Colonic mucosa (tissue), 4 donors: ENCODE measurements around the gene GET3. TPM values are rescaled to one million over a fixed set of nuclear protein-coding genes. Genes with fewer than 3 reads are reported as not detected.

Experiments
- DNase-seq: peaks from one replicate; pipeline ENCODE4 v3.0.0-alpha.2; 2020
- H3K27ac ChIP-seq: fragments of 200-600 bp; one replicate; pipeline ENCODE4 v1.8.0; 2021
- H3K27me3 ChIP-seq: fragments of 200-600 bp; one replicate; pipeline ENCODE4 v1.8.0; 2021
- H3K36me3 ChIP-seq: fragments of 200-600 bp; one replicate; pipeline ENCODE4 v1.8.0; 2021
- H3K4me1 ChIP-seq: fragments of 200-600 bp; one replicate; pipeline ENCODE4 v1.8.0; 2021; ENCODE audit warnings: mild to moderate bottlenecking
- H3K4me3 ChIP-seq: fragments of 200-600 bp; one replicate; pipeline ENCODE4 v1.8.0; 2021
- H3K9ac ChIP-seq, 2 donors: one replicate each; pipeline ENCODE4 v1.7.0; 2013; ENCODE audit warnings: control low read depth in 2 of 2, low read depth in 2 of 2, low read length in 2 of 2
- H3K9me3 ChIP-seq: fragments of 200-600 bp; one replicate; pipeline ENCODE4 v1.8.0; 2021
- intact Hi-C: fragments of 100-400 bp; cut with DNase I; formaldehyde crosslinking; loops from one replicate; pipeline ENCODE4 v1.14.1; 2022
- total RNA-seq, 2 donors: library from RNA; stranded (reverse); fragmentation: NEBNext Ultra II Directional in 1 of 2; extraction: Animal tissue kit (Norgen Biotek cat#: 25700) in 1 of 2; gene quantifications; one replicate each; pipeline ENCODE4 v1.2.1, GENCODE V29; 2021
- TF ChIP-seq, protein P1 (sequence below): fragments of 200-600 bp; IDR thresholded peaks from one replicate; pipeline ENCODE4 v1.8.0; 2022; ENCODE audit warnings: antibody characterized with exemption, mild to moderate bottlenecking
- donor health status: healthy.
- donor health status: DM: no; HTN: no; CAD: no.
- donor health status: DM: no; HTN: no; CAD: no.

The GET3 gene
- total RNA-seq, 2 donors from 2014 or later = 53.6 to 77.2 TPM

- no peak for DNase-seq
- Histone ChIP-seq H3K9ac (peak overlapping the region in 1 of 2 donors; percentile 41), H3K27me3 (no peaks in the 10 kb centered on the region), H3K9me3 (no peaks in the 10 kb centered on the region), H3K36me3 (no peaks in the 10 kb centered on the region), H3K4me1 (peaks cover 35% of the 10 kb centered on the region), H3K27ac (peak overlapping the region; percentile 100), H3K4me3 (no peak overlapping the region)
- intact Hi-C loops = no loop called here
- TF ChIP-seq, protein P1, sequence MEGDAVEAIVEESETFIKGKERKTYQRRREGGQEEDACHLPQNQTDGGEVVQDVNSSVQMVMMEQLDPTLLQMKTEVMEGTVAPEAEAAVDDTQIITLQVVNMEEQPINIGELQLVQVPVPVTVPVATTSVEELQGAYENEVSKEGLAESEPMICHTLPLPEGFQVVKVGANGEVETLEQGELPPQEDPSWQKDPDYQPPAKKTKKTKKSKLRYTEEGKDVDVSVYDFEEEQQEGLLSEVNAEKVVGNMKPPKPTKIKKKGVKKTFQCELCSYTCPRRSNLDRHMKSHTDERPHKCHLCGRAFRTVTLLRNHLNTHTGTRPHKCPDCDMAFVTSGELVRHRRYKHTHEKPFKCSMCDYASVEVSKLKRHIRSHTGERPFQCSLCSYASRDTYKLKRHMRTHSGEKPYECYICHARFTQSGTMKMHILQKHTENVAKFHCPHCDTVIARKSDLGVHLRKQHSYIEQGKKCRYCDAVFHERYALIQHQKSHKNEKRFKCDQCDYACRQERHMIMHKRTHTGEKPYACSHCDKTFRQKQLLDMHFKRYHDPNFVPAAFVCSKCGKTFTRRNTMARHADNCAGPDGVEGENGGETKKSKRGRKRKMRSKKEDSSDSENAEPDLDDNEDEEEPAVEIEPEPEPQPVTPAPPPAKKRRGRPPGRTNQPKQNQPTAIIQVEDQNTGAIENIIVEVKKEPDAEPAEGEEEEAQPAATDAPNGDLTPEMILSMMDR = no peak
Measured at GRCh38 chr19:12784394-12784870, 47.1 kb downstream of the GET3 start.

- Histone ChIP-seq H3K4me1 (peaks cover 35% of the 10 kb centered on the region), H3K9ac (peak overlapping the region in 1 of 2 donors; percentile 41), H3K9me3 (no peaks in the 10 kb centered on the region), H3K27ac (peak overlapping the region; percentile 100), H3K4me3 (no peak overlapping the region), H3K36me3 (no peaks in the 10 kb centered on the region), H3K27me3 (no peaks in the 10 kb centered on the region)
- TF ChIP-seq, protein P1 = no peak
- DNase-seq = no peak
- intact Hi-C loops = no loop called here
Measured at GRCh38 chr19:12784871-12785430, 47.7 kb downstream of the GET3 start.

- Histone ChIP-seq H3K9me3 (no peaks in the 10 kb centered on the region), H3K36me3 (no peaks in the 10 kb centered on the region), H3K4me1 (peaks cover 35% of the 10 kb centered on the region), H3K27me3 (no peaks in the 10 kb centered on the region), H3K4me3 (no peak overlapping the region), H3K9ac (peak overlapping the region; percentile 41 to 58), H3K27ac (peak overlapping the region; percentile 100)
- DNase-seq = peak; percentile 53
- intact Hi-C loops = no loop called here
- TF ChIP-seq, protein P1 = no peak
Measured at GRCh38 chr19:12785431-12786031, 48.2 kb downstream of the GET3 start.

DNA sequence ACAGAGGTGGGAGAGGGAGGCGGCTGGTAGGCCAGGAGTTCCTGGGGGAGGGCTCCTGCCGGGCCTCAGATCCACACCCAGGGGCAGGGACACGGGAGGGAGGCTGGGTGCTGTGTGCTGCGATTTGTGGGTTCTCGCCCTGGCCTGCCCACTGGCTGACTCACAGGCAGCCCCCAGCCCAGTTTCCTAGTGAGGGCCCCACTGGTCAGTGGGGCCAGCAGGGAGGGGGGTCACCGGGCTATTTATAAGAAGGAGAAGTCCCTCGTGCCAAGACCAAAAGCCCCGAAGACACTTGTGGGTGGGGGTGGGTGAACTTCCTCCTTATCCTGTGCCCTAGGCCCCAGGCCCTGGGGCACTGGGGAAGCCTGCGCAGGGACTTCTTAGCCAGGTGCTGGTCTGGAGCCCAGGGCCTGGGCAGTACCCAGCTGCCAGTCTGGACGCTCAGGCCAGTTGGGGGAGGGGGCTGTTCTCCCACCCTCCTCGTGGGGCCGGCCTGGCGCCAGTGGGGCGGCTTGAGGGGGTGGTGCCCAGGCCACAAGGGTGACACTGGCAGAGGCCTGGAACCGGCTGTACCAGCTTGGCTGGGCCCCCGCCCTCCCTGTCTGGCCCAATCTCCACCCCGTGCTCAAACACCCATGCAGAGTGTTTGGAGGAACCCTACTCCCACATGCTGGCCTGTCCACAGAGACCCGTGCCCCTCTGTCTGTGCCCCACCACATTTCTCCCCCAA, 49.0 kb downstream of the GET3 start:
- DNase-seq = peak; percentile 88
- intact Hi-C loops = no loop called here
- H3K4me1 ChIP-seq = peaks cover 35% of the 10 kb centered on the region
- no peaks in the 10 kb centered on the region for H3K27me3 ChIP-seq
- H3K9ac ChIP-seq = peak overlapping the region; percentile 41 to 58
- H3K27ac ChIP-seq = peak overlapping the region; percentile 100
- no peaks in the 10 kb centered on the region for H3K36me3 ChIP-seq
- H3K9me3 ChIP-seq = no peaks in the 10 kb centered on the region
- TF ChIP-seq, protein P1 = no peak
- H3K4me3 ChIP-seq = no peak overlapping the region

DNA sequence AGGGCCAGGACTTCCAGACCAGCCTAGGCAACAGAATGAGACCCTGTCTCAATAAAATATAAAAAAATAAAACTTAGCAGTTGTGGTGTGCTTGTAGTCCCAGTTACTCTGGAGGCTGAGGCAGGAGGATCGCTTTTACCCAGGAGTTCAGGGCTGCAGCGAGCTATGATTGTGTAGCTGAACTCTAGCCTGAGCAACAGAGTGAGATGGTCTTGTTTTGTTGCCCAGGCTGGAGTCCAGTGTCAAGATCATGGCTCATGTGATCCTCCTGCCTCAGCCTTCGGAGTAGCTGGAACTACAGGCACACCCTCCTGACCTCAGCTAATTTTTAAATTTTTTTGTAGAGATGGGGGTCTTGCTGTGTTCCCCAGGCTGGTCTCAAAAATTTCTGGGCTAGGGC, 49.7 kb downstream of the GET3 start:
- no peak overlapping the region for H3K4me3 ChIP-seq
- no peaks in the 10 kb centered on the region for H3K9me3 ChIP-seq
- H3K9ac ChIP-seq = peak overlapping the region in 1 of 2 donors; percentile 41
- no peak for DNase-seq
- intact Hi-C loops = no loop called here
- TF ChIP-seq, protein P1 = no peak
- H3K27me3 ChIP-seq = no peaks in the 10 kb centered on the region
- H3K27ac ChIP-seq = peak overlapping the region; percentile 100
- peaks cover 35% of the 10 kb centered on the region for H3K4me1 ChIP-seq
- no peaks in the 10 kb centered on the region for H3K36me3 ChIP-seq
